Stimulated activated CD4-positive, alpha-beta T cell treated with anti-CD3 and anti-CD28 coated beads, TNF-alpha, amount 100 ng/mL, for 4 hours (primary cell): ENCODE results near the gene RNF125.
"Not testable (repeated sequence)": the region's sequence is repeated elsewhere in the genome, so short reads cannot be mapped to it uniquely, and the experiment has no call there.

ENCODE experiments used
- DNase-seq, 3 experiments: peaks; one replicate each; pipeline ENCODE4 v3.0.0-alpha.2; 2020; ENCODE audit warnings: low read depth in 3 of 3

Gene RNF125

DNA sequence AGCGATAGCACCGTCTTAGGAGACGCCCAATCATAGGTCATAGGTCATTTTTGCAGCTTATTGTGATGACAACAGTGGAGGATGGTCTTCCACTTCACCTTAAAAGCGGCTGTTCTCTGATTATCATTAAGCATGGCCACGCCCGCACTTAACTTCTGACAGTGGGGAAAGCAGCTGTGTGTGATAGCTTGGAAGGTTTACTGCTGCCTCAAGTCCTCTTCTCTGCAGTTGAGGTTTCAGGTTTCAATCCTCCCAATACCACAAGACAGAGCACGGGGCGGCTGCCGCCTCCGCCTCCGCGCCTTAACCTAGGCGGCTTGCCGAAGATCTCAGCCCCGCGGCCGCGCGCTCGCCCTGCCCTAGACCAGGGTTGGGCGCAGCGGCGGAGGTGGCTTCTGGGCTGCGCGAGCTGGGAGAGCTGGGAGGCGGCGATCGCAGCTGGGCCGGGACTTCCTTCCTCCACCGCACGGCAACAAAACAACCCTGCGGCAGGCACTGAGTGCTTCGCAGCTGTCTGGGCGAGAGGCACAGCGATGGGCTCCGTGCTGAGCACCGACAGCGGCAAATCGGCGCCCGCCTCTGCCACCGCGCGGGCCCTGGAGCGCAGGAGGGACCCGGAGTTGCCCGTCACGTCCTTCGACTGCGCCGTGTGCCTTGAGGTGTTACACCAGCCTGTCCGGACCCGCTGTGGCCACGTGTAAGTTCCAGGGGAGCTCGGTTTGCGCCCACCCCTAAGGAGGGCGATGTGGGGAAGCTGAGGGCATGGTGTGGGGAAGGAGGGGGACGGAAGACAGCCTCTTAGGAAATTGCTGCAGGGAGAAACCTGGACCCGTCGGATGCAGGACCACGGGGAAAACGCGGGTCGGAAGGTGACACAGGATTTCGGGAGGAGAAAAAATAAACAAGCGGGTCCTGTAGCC lies at the start of gene RNF125:
RNF125 (plus strand) TSS at position 495 of the 920 bp plus-strand sequence; CDS start at position 534, 39 bp downstream.
- DNase-seq = peak; percentile 69 to 78 (median 75)

DNA sequence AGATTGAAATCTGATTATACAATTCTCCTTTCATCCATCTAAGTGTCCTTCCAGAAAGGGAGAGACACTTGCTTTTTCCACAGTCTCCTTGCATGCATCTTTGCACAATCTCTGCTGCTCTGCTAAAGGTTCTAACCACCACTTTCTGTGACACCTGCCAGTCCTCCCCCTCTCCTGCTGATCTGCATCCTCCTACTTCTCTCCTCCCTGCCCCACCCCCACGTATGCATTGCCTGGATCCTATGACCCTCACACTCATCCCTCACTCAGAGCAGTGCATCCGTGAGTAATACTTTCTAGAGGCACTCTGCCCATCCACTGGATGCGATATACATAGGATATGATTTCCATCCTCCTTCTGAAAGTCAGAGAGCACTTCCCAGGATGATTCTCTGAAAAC lies 48.0 kb upstream of the RNF125 start:
- no peak for DNase-seq

DNA sequence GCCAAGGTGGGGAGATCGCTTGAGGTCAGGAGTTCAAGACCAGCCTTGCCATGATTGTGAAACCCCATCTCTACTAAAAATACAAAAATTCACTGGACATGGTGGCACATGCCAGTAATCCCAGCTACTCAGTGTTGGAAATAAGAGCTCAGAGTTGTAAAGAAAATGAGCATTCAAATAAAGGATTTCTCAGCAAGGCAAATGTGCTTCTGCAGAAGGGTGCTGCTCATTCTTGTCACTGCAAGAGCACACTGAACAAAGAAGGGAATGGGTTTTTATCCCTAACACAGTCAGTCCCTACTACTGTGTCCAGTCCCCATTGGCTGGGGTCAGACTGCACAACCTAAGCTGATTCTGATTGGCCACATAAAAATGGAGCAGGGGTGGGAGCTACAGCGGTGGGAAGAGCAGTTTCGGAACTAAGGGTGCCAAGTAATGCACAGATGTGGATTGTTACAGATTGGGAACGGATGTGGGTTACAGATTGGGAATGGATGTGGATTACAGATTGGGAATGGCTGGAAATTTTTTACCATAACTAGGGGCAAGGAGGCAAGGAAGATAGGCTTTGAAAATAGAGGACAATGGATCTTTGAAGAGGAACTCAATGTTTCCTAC lies 44.6 kb upstream of the RNF125 start:
- DNase-seq = no peak

DNA sequence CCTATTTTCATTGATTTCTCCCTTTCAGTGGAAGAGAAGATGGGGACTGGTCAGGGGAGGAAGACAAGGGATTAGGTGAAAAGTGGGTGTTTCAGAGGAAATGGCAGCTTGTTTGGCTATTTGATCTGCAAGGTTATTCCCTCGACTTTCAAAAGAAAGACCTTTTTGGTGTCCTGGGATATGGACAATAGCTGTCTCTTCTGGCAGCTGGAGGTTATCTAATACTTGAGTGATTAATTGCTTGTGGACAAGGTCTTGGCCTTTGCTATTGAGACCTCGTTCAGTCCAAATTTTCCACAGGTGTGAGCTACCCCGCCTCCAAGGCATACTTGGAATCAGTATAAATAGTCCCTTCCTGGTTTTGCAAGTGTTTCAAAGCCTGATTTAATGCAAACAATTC lies 42.4 kb upstream of the RNF125 start:
- DNase-seq = no peak

DNA sequence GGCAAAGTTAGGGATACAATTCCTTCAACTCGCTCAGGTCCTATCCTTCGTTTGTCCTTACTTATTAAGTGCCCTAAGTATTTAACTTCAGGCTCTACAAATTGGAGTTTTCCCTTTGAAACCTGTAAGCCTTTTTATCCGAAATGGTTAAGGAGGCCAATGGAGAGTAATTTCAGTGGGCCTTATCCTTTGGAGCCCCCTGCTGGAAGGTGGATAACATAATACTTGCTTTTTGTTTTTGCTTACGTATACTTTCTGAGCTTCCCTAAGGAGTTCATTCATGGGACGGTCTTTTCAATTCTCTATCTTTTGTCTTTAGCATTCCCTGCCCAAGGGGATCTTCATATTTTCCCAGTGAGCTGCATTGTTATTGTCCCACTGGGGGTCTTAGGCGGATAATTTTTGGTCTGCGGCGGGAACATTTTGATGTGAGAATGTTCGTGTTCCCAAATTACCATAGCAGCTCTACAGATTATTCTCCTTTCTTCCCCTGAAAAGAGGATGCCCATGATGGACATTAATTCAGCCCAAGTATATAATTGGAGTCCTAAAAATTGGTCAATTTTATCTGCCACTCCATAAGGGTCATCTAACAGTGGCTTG lies 41.3 kb upstream of the RNF125 start:
- peak in 1 of 3 experiments; percentile 21 for DNase-seq

DNA sequence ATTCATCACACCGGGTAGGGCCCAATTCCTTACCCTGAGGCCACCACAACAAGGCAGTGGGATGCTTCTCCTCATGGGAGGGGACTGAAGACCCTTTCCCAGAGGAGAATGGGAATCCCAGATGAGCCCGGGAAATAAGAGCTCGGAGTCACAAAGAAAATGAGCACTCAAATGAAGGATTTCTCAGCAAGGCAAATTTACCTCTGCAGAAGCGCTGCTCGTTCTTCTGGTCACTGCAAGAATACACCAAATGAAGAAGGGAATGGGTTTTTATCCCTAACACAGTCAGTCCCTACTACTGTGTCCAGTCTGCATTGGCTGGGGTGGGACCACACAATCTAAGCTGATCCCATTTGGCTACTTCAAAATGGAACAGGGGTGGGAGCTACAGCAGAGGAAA lies 40.0 kb upstream of the RNF125 start:
- no peak for DNase-seq

DNA sequence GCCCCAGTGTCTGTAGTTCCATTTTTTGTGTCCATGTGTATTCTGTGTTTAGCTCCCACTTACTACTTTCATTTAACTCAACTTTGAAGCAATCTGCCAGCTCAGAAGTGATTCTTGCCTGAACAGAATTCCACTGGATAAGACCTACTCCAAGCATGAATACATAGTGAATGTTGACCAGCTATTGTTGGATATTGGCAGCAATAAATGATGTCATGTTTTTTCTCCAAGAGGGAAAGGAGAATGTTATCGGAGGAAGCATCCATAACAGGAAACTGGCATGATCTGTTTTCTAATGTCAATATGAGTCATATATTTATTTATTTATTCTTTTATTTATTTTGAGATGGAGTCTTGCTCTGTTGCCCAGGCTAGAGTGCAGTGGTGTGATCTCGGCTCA lies 38.9 kb upstream of the RNF125 start:
- DNase-seq = no peak

DNA sequence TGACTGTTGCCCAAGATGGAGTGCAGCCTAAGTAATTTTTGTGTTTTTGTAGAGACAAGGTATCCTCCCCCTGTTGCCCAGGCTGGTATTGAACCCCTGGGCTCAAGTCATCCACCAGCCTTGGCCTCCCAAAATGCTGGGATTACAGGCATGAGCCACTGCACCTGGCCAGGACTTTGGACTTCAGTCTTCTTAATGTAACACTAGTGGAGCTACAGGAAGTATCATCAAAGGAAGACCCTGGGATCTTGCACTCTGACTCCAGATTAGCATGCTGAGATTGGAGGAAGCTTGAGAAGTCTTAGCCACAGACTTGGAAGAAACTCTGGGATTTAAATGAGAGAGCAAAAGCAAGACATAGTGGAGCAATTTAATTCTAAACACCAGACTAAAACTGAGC lies 37.8 kb upstream of the RNF125 start:
- DNase-seq = no peak

DNA sequence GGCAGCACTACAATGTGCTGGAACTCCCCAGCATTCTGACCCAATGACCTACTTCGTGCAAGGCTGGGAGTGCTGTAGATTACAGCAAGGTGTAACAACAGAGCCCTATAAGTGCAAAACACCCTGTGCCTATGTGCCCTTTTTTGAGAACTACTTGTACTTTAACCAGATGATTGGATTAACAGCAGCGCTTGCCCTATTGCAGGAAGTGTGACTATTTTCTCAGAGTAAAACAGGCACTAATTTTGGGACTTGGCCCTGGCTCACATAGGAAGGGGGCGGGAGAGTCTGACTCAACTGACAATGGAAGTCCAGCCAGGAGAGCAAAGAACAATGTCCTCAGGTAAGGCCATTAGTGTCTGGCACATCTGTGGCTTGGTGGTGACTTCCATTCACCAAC lies 35.6 kb upstream of the RNF125 start:
- DNase-seq = no peak

DNA sequence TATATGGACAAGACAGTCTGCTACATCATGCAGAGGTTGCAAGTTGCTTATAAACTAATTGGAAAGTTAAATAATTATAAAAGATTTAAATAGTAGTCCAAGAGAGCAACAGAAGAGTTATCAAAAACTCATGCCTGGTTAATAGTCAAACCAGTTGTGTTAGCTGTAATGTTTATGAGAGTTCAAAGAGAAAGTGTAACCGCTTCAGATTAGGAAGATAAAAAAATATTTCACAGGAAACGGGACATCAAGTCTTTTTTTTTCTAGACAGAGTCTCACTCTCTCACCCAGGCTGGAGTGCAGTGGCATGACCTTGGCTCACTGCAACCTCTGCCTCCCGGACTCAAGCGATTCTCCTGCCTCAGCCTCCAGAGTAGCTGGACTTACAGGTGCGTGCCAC lies 34.6 kb upstream of the RNF125 start:
- DNase-seq = no peak

DNA sequence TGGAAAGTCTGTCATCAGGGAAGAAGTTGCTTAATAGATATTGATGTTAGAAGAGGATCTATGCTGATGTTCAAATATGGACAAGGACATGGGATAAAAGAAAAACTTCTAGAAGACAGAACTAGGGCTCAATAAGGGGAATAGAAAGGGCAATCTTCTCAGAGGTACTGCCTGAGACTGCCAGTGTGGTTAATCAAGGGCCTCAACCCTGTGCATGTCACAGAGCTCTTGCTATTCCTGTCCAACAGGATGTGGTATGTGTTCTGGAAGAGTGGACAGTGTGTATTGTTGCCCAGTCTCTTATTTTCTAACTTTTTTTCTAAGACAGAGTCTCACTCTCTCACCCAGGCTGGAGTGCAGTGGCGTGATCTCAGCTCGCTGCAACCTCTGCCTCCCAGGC lies 27.8 kb upstream of the RNF125 start:
- DNase-seq = no peak

DNA sequence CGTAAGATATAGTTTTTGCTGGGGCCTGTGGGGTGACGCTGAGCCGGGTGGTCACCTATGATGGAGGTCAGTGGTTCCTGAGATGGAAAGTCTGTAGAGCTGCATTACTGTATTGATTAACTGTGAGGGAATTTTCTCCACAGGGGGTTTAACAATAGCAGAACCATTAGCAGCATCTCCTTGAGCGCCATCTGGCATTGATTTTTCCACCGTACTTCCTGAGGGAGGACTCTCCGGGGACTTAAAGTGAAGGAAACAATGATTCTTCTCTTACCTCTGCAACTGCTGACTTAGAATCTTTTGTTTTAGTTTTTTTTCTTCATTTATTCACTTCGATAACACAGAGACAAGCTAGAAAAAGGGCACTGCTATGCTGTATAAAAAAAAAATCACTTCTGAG lies 22.6 kb upstream of the RNF125 start:
- no peak for DNase-seq

DNA sequence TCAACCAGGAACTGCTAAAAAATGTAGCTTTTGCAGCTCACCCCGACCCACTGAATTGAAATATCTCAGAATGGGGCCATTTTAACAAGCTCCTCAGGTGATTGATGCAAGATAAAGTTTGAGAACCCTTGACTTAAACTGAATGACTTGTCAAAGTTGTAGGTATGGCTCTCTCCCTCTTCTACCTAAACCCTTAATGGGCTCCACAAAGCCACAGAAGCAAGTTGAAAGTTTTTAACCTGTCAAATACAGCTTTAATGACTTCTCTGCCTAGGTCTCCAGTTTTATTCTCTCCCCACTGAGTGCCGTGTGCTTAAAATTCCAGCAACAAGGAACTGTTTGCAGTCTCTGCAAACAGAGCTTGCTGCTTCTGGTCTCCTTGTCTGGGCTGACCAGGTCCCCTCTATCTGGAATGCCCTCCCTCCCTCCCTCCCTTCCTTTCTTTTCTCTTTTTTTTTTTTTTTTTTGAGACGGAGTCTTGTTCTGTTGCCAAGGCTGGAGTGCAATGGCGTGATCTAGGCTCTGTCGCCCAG lies 19.7 kb upstream of the RNF125 start:
- DNase-seq = no peak

DNA sequence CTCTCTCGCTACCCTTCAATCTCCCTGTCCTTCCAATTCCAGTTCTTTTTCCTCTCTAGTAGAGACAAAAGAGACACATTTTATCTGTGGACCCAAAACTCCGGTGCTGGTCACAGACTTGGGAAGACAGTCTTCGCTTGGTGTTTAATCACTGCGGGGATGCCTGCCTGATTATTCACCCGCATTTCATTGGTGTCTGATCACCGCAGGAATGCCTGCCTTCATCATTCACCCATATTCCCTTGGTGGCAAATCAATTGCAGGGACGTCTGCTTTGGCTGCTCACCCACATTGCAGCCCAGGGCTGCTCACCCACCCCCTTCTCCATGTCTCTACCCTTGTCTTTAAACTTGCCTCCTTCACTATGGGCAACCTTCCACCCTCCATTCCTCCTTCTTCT lies 17.5 kb upstream of the RNF125 start:
- DNase-seq = not testable (repeated sequence)

DNA sequence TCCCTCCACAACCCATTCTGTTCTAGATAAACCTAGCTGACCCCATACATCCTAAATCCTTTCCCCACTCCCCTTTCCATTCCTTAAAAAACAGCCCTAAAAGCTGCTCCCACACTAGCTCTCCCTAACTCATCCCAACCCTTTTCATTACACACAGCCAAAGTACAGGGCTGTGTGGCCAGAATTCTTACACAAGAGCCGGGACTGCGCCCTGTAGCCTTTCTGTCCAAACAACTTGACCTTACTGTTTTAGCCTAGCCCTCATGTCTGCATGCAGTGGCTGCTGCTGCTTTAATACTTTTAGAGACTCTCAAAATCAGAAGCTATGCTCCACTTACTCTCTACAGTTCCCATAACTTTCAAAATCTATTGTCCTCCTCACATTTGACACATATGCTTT lies 14.8 kb upstream of the RNF125 start:
- DNase-seq = not testable (repeated sequence)

DNA sequence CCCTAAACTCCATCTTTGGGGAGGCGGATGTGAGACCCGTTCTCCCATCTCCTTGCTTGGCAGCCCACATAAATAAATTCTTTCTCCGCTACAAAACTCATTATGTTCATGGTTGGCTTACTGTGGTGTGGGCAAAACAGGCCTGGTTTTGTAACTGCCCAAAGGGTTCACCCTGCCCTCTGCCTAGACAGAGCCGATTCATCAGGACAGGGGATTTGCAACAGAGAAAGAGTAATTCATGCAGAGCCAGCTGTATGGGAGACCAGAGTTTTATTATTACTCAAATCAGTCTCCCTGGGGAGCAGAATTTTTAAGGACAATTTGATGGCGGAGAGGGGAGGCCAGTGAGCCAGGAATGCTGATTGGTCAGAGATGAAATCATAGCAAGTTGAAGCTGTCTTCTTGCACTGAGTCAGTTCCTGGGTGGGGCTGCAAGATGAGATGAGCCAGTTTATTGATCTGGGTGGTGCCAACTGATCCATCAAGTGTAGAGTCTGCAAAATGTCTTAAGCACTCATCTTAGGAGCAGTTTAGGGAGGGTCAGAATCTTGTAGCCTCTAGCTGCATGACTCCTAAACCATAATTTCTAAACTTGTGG lies 8.4 kb upstream of the RNF125 start:
- no peak for DNase-seq

DNA sequence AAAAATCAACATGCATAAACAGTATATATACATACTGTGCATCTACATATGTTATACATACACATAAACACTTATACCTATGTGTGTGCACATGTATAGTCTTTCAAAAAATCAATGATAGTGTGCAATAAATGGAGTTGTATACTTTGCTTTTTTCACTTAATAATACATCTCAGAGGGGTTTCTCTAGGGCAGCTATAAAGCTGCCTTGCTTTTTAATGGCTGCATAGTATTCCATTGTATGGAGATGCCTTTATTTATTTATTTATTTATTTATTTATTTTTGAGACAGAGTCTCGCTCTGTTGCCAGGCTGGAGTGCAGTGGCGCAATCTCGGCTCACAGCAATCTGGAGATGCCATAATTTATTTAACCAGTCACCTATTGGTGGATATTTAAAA lies 7.4 kb upstream of the RNF125 start:
- DNase-seq = no peak

DNA sequence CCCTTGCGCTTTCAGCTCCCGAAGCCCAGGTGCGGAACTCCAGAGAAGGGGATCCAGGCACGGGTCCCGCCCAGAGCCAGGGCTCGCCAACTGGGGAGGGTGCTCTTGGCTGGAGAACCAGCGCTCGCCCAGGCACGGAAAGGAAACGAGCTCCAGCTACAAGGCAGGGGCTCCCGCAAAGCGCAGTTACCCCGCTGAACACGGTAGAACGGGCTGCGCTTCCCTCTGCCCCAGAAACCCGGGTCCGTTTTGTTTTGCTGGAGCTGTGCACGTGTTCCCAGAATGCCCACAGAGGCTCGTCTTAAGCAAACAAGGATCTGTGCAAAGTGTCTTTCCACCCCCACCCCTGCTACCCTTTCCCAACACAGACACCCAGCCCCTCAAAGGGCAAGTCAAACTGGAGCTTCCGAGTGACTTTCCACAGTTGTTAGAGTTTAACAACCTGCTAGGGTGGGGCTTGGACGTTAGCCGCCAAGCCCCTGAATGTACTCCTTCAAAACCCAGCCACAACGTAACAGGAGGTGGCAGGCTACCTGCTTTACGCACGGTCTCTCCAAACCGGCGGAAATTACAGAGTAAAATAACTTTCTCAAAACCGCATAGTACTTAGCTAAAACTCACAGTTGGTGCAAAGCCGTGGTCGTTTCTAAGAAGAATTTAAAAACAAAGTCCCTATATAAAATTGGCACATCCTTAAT lies 775 bp downstream of the RNF125 start:
- DNase-seq = peak; percentile 14 to 26 (median 24)

DNA sequence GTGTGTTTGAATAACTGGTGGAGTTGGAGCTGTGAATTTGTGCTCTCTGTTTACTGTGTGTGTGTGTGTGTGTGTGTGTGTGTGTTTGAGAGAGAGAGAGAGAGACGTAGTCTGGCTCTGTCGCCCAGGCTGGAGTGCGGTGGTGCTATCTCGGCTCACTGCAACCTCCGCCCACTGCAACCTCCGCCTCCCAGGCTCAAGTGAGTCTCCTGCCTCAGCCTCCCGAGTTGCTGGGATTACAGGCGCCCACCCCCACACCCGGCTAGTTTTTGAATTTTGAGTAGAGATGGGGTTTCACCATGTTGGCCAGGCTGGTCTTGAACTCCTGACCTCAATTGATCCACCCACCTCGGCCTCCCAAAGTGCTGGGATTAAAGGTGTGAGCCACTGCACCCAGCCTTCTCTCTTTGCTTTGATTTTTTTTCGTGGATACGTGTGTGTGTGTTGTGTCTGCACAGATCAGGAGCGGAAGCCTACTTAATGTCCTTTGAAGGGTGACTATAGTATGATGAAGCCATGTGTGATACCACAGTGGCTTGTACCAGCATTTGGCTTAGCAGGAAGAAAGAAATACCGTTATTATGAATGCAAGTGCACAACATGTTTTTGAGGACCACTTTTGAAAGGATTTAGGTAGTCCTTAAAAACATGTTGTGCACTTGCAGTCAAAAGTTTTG lies 1.5 kb downstream of the RNF125 start:
- peak in 2 of 3 experiments; percentile 8 to 24 for DNase-seq

DNA sequence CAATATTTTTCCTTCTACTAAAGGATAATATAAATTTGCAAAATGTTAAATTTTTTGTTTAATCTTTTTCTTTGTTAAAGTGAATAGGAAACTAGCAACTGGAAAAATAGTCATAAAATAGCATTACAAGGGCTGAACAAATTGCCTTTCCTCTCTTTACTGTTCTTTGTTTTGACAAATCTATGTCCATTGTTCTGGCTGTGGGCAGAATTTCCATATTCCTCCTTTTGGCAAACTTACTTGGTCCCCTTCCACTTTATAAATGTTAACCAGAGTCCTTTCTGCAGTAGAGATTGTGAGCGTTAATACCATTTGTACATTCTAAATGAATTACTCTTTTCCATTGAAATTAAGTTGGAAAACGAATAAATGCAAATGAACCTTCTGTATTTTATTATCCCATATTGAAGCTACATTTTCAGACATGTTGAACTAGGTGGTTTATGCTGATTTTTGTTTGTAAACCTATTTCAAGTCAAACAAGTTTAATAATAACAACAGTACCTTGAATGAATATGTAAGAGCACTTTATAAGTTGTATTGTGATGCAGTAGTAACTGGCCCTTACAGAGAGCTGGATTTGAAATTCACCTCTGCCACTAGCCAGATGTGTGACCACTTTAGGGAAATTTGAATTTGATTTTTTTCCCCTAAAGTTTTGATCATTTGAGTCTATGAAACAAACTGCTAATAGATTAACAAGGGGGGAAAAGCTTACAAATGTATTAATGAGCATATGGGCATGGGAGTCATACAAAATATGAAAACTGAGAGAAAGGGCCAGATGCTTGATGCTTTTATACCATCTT lies 3.3 kb downstream of the RNF125 start:
- no peak for DNase-seq
